GM19240 (cell line): ENCODE data around the gene AKAP12.
"Not testable (repeated sequence)": the region's sequence is repeated elsewhere in the genome, so short reads cannot be mapped to it uniquely, and the experiment has no call there.

Experiments used
- DNase-seq: peaks from one replicate; pipeline ENCODE4 v3.0.0; 2011; ENCODE audit warnings: low spot score; ENCODE audit not compliant: insufficient read length

AKAP12 gene

DNA sequence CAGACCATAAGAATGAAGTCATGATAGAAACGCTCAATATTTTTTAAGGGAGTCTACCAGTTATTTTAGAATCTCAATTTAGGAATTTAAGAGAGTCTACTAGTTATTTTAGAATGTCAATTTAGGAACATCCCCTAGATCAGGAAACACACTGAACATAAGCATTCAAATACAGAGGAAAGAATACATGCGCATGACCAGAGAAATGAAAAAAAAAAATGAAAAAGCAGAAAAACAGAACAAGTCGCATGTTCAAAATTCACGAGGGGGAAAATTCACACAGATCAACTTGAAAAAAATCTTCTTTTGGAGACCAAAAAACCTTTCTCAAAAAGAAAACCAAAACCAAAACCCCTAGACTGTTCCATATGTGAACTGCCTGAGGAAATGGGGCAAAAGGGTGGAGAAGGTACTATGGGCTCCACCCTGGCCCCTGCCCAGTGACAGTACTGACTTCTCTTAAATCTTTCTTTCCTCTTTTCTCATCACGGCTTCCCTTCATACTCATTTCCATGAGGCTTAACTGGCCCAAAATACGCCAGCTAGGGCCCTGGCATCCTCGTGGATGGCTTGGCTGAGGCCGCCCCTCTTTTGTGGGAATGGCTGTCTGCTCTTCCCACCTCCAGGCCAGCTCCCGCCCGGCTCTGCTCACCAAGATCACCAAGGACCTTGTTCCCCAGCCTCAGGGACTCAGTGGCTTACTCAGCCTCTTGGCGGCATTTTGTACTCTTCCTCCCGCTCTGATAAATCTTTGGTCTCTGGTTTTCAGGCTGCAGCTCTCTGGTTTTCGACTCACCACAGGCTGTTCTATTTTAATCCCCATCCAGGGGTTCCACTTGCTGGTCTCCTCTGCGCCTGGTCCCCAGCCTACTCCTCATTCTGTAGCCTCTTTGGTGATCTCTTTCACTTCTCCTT lies 140.4 kb downstream of the AKAP12 start:
- DNase-seq, result no peak

DNA sequence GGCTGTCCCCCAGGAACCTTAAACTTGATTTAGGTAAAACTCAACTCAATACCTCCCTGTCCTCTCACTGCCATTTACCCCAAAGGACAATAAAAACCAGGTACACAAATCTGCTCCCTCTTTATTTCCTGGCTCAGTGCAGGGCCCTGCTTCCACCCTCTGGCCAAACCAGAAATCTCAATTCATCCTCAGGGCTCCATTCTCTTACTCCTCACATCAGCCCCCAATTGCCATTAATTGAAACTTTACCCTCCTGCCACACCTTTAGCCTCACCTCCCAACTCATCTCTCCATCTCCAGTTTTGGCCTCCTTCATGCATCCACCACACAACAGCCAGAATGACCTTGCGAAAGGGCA lies 141.1 kb downstream of the AKAP12 start:
- DNase-seq, result no peak

DNA sequence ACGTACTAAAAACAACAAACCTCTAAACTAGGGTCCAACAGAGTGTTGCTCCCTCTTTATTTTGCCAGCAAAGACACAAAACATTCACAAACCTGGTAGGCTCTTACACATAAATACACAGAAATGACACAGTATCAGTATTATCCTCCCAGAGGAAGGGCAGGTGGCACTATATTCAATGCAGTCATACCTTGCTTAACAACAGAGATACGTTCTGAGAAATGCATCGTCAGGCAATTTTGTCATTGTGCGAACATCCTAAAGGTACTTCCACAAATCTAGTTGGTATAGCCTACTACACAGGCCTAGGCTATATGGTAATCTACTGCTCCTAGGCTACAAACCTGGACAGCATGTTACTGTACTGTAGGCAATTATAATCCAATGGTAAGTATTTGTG lies 142.0 kb downstream of the AKAP12 start:
- no peak for DNase-seq

DNA sequence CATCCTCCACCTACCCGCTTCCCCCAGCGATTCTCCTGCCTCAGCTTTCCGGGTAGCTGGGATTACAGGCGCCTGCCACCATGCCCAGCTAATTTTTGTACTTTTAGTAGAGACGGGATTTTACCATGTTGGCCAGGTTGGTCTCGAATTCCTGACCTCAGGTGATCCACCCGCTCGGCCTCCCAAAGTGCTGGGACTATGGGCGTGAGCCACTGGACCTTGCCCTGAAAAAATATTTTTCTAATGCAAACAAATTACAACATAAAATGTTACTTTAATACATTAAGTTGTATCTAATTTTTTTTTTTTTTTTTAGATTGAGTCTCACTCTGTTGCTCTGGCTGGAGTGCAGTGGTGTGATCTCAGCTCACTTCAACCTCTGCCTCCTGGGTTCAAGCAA lies 142.9 kb downstream of the AKAP12 start:
- DNase-seq, result not testable (repeated sequence)

DNA sequence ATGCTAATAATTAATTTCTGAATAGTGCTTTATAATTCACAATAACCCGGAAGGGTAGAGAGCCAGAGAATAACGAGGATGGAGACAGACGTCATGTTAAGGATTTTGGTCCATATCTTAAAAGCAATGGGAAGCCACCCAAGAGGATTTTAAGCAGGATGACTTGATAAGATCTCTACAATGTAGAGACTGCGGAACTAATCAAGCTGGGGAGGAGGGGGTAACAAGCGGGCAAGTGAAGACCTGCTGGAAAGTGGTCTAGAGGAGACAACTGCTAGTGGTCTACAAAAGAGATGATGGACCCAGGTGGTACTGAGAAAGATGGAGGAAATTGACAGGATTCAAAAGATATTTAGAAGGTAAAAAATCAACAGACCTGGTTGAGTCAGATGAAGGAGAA lies 144.4 kb downstream of the AKAP12 start:
- no peak for DNase-seq

GRCh38 chr6:151385177-151385576 lies 145.4 kb downstream of the AKAP12 start:
- DNase-seq, result no peak

DNA sequence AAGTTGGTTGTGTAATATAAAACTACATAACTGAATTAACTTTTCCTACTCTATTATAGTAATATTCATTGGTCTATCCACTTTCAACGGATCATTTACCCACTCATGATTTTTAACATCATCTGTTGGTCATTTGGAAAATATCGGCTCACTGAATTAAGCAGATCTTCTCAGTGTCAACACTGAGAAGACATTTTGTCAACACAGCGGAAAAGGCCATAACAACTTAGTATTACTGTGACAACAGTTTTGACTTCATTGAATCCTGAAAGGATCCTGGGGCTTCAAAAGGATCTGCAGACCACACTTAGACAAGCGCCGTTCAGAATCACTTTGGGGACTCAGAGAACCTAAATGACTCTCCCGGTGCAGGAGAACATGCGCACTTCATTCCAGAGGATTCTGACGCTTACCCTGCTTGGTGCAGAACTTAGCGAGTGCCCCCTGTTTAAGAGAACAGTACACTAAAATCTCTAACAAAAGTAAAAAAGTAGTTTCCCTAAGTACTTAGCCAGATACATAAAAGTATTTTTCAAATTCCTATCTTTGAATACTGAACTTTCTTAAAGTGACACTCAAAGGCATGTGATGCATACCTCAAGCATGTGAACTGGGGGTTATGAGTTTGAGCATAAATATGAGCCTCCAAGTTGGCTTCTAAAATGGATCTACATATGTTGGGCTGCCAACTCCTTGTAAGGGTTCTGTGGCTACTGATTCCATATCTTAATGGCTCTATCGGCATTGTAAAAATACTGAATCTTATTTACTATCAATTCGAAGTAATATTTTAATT lies 147.6 kb downstream of the AKAP12 start:
- no peak for DNase-seq

- DNase-seq, result no peak
These were observed 148.5 kb downstream of the AKAP12 start for GRCh38 chr6:151388236-151388635.

DNA sequence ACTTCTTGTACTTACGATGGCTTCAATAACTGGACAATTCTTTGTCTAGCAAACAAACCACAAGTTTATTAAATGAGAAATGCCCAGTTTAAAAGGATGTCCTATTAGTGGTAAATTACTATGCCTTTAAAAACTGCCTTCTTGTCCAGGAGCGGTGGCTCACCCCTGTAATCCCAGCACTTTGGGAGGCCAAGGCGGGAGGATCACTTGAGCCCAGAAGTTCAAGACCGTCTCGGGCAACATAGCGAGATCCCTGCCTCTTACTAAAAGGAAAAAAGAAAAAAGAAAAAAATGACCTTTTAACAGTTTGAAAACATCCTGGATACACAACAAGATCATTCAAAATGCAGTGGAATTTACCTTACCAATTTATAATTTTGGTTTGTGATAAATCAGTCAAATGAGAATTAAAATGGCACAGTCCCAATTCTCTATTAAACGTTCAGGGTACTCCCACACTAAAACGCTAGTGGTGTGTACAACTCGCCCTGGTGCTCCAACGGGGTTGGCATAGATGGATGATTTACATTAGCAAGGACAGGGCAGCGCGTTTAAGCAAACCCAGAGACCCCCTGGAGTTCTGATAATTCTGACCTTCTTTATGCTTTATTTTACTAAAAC lies 149.3 kb downstream of the AKAP12 start:
- DNase-seq, result no peak

DNA sequence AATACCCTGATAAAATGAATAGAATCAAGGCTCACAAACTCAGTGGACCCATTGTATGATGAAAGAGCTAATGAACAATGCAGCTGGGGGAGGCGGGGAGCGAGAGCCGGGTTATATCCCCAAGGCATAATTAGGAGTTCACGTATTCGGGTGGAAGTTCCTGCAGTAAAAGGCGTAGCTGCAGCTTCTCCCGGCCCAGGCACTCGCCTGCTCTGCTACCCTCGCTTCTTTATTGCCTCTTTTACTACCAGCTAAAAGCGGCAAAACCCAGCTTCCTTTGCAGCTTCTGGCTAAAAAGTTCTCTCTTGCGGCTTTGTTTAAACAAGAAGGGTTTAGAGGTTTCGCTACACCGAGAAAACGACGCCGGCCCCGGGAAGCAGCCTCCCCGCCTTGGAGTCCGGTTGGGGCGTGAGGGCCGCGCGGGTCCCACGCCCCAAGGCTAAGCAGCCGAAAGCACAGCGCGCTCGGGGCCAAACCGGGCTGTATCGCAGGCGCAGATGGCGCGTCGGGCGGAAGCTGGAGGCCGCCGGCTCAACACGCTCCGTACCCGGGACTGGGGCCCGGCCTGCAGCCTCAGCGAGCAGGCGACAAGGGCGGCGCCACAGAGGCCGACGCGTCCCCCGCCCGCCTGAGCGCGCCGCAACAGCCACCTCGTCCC lies 150.0 kb downstream of the AKAP12 start:
- no peak for DNase-seq

DNA sequence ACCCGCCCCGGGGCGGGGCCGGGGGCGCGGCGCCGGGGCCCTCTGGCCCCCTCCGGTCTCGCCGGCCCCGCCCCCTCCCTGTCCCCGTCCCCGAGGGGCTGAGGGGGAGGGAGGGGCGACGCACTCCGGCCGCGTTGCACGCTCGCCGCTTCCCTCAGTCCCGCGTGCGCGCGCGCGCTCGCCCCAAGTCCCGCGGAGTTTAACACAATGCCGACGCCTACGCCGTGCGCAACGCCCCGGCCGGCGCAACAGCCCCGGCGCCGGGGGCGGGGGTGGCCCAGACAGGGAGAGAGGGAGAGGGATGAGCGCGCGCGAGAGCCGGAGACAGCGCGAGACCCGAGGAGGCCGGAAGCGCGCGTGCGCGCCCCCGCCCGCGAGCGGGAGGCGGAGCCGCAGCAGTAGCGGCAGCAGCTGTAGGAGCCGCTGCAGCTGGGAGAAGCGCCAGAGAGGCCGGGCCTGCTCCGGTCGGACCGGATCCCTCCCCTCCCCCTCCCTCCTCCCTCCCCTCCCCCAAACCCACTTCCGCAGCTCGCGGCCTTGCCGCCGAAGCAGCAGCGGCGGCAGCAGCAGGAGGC lies 150.6 kb downstream of the AKAP12 start:
- peak; percentile 73 for DNase-seq

- DNase-seq, result no peak
These were observed 151.2 kb downstream of the AKAP12 start for GRCh38 chr6:151390851-151391470.

DNA sequence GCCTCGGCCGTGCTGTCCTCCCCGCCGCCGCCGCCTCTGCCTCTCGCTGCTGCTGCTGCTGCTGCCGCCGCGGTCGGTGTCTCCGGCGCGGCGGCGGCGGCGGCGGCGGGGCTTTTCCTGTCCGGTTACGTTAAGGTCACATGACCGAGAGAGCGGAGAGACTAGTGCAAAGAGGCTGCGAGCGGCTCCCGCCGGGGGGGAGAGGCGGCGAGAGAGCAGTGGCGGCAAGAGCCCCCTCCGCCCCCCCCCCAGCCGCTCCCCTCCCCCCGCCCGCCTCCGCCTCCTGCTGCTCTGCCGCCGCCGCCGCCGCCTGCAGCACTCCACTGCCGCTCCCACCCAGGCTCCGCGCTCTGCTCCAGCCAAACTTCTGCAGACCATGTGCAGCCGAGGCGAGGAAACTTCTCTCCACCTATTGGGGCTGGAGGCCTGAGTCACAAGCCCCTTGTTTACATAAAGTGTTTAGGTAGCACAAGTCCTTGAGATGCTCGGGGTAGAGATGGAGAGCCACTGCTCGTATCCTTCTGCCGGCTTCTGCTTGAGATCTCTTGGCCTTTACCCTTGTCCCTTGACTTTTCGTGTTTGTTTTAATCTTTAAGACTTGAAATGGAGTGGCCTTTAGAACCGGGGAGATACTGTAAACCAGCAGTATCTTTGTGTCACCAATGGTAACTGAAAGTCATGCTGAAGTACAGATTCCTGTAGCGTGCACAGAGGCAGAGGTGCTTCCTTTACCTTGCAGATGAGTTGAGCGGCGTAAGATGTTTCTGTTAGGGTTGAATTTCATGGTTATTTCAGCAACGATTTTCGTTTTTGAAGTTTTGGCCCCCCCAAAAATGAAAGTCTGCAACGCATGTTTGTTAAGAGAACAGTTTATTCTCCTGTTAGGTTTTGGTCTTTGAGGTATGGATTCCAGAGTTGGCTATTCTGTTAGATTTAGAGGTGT lies 152.0 kb downstream of the AKAP12 start, which contains the start of gene ZBTB2:
Gene ZBTB2, minus strand, starts transcription at position 89 of the 943 bp plus-strand sequence. CDS start 17,922 bp downstream, outside the sequence.
- DNase-seq, result no peak

GRCh38 chr6:151392427-151392826 lies 152.7 kb downstream of the AKAP12 start:
- no peak for DNase-seq

DNA sequence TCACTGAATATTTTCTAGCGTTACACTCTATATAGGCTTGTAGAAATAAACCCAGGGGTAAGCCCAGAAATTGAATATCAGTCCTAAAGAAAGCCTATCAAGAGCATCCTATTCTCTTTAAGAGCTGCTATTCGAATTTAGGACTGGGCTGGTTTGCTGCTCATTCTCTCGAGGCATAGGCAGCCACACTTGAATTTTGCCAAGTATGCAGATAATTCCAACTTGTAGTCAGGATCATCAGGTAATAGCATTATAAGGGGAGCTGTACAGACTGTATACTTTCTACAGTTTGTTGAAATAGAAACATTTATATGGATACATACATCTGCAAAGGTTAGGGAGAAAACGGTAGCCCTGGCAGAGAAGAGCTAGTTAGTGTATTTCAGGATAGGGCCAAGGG lies 153.6 kb downstream of the AKAP12 start:
- DNase-seq, result no peak

DNA sequence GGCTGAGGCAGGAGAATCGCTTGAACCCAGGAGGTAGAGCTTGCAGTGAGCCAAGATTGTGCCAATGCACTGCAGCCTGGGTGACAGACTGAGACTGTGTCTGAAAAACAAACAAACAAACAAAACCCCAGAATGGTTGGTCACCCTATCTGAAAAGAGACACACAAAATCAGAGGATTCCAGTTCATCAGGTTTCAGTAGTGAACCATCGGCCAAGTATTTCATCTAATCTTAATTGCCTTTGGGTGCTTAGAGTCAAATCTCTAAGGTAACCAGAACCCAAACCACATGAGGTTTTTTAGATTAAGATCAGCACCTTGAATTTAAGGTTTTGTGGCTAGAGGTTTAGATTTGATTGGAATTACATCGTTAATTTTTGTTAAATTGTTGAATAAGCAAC lies 159.9 kb downstream of the AKAP12 start:
- DNase-seq, result no peak

DNA sequence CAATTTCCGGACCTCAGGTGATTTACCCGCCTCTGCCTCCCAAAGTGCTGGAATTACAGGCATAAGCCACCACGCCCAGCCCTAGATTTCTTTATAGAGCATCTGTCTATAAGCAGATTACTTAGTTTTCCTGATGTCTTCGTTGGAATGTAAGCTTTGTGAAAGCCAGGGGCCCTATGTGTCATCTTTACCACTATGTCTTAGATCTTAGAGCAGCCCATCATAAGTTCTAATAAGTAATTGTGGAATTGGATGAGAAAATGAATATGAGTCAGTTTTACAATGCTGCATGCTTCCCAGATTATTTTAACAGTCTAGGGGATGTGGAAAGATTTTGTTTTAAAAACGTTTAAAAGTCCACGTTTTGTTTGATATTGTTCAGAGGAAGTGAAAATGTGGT lies 160.7 kb downstream of the AKAP12 start:
- no peak for DNase-seq

- DNase-seq, result no peak
These were observed 162.5 kb downstream of the AKAP12 start for GRCh38 chr6:151402228-151402627.

GRCh38 chr6:151403919-151404308 lies 164.1 kb downstream of the AKAP12 start:
- DNase-seq, result no peak
